ENCODE data around the gene NTNG1.

The NTNG1 gene

GRCh38 chr1:107442551-107442950 is 301.7 kb downstream of the NTNG1 start:
- H3K36me3 ChIP-seq (replicated peaks; ENCODE audit: insufficient read depth, low read length), result no peaks in the 10 kb centered on the region
- no peak for TF ChIP-seq EZH2 (optimal IDR thresholded peaks at IDR 0.05; ENCODE audit: low read depth, low read length)
- no peak for TF ChIP-seq CTCF (IDR thresholded peaks at IDR 0.05; ENCODE audit: low read length)
- no peak for TF ChIP-seq EZH2phosphoT487 (IDR thresholded peaks at IDR 0.05; ENCODE audit: low read length)
- no peaks in the 10 kb centered on the region for H3K9me3 ChIP-seq (replicated peaks; ENCODE audit: insufficient read depth, low read length)
- H3K4me2 ChIP-seq (ENCODE audit: low read depth, low read length), result no peak overlapping the region
- no peak overlapping the region for H3K9ac ChIP-seq (ENCODE audit: low read length)
- H3K4me1 ChIP-seq (ENCODE audit: low read length), result no peaks in the 10 kb centered on the region
- H3K9me2 ChIP-seq (replicated peaks; ENCODE audit: insufficient read depth, low read length), result no peaks in the 10 kb centered on the region
- no peak overlapping the region for H3K4me3 ChIP-seq (ENCODE audit: low read length)
- no peaks in the 10 kb centered on the region for H4K20me1 ChIP-seq (ENCODE audit: insufficient read depth, low read length)
- no peaks in the 10 kb centered on the region for H3K79me2 ChIP-seq (ENCODE audit: low read length)
- no peak overlapping the region for H2AFZ ChIP-seq (ENCODE audit: low read length)
- H3F3A ChIP-seq (ENCODE audit: insufficient read depth, low read length), result no peaks in the 10 kb centered on the region
- no peak overlapping the region for H3K27ac ChIP-seq (ENCODE audit: low read length)
- no peaks in the 10 kb centered on the region for H3K27me3 ChIP-seq (replicated peaks; ENCODE audit: insufficient read depth, low read length)
- DNase-seq, result no peak

- no peaks in the 10 kb centered on the region for H4K20me1 ChIP-seq (ENCODE audit: insufficient read depth, low read length)
- H2AFZ ChIP-seq (ENCODE audit: low read length), result no peak overlapping the region
- DNase-seq, result no peak
- H3K4me3 ChIP-seq (ENCODE audit: low read length), result no peak overlapping the region
- no peak overlapping the region for H3K9ac ChIP-seq (ENCODE audit: low read length)
- TF ChIP-seq CTCF (IDR thresholded peaks at IDR 0.05; ENCODE audit: low read length) (no peak), EZH2phosphoT487 (IDR thresholded peaks at IDR 0.05; ENCODE audit: low read length) (no peak), EZH2 (optimal IDR thresholded peaks at IDR 0.05; ENCODE audit: low read depth, low read length) (no peak)
- no peaks in the 10 kb centered on the region for H3K36me3 ChIP-seq (replicated peaks; ENCODE audit: insufficient read depth, low read length)
- H3K27me3 ChIP-seq (replicated peaks; ENCODE audit: insufficient read depth, low read length), result no peaks in the 10 kb centered on the region
- no peak overlapping the region for H3K4me2 ChIP-seq (ENCODE audit: low read depth, low read length)
- no peaks in the 10 kb centered on the region for H3K79me2 ChIP-seq (ENCODE audit: low read length)
- no peaks in the 10 kb centered on the region for H3K4me1 ChIP-seq (ENCODE audit: low read length)
- H3F3A ChIP-seq (ENCODE audit: insufficient read depth, low read length), result no peaks in the 10 kb centered on the region
- H3K9me2 ChIP-seq (replicated peaks; ENCODE audit: insufficient read depth, low read length), result no peaks in the 10 kb centered on the region
- no peaks in the 10 kb centered on the region for H3K9me3 ChIP-seq (replicated peaks; ENCODE audit: insufficient read depth, low read length)
- no peak overlapping the region for H3K27ac ChIP-seq (ENCODE audit: low read length)
Measured at GRCh38 chr1:107443027-107443426, 302.2 kb downstream of the NTNG1 start.

- Histone ChIP-seq H4K20me1 (ENCODE audit: insufficient read depth, low read length) (no peaks in the 10 kb centered on the region), H3K4me3 (ENCODE audit: low read length) (no peak overlapping the region), H2AFZ (ENCODE audit: low read length) (no peak overlapping the region), H3K4me1 (ENCODE audit: low read length) (no peaks in the 10 kb centered on the region), H3K27me3 (replicated peaks; ENCODE audit: insufficient read depth, low read length) (no peaks in the 10 kb centered on the region), H3K79me2 (ENCODE audit: low read length) (no peaks in the 10 kb centered on the region), H3K9me3 (replicated peaks; ENCODE audit: insufficient read depth, low read length) (no peaks in the 10 kb centered on the region), H3F3A (ENCODE audit: insufficient read depth, low read length) (no peaks in the 10 kb centered on the region), H3K36me3 (replicated peaks; ENCODE audit: insufficient read depth, low read length) (no peaks in the 10 kb centered on the region), H3K9ac (ENCODE audit: low read length) (no peak overlapping the region), H3K4me2 (ENCODE audit: low read depth, low read length) (no peak overlapping the region), H3K9me2 (replicated peaks; ENCODE audit: insufficient read depth, low read length) (no peaks in the 10 kb centered on the region), H3K27ac (ENCODE audit: low read length) (no peak overlapping the region)
- no peak for DNase-seq
- TF ChIP-seq EZH2 (optimal IDR thresholded peaks at IDR 0.05; ENCODE audit: low read depth, low read length) (no peak), CTCF (IDR thresholded peaks at IDR 0.05; ENCODE audit: low read length) (no peak), EZH2phosphoT487 (IDR thresholded peaks at IDR 0.05; ENCODE audit: low read length) (no peak)
Measured at GRCh38 chr1:107443860-107444259, 303.0 kb downstream of the NTNG1 start.

All from MM.1S (cell line).